Activated CD4-positive, alpha-beta T cell treated with anti-CD3 and anti-CD28 coated beads for 24 hours (primary cell): ENCODE data around the gene IL13RA2.

Source experiments
- DNase-seq, 2 donors: peaks; one replicate each; pipeline ENCODE4 v3.0.0-alpha.2; 2020; ENCODE audit warnings: low read depth in 2 of 2

IL13RA2 gene

GRCh38 chrX:114985967-114986592 is 31.3 kb downstream of the IL13RA2 start:
- no peak for DNase-seq

- DNase-seq, result no peak
These were observed 41.1 kb downstream of the IL13RA2 start for GRCh38 chrX:114976292-114976691.

- no peak for DNase-seq
These were observed 44.4 kb downstream of the IL13RA2 start for GRCh38 chrX:114973013-114973412.

DNA sequence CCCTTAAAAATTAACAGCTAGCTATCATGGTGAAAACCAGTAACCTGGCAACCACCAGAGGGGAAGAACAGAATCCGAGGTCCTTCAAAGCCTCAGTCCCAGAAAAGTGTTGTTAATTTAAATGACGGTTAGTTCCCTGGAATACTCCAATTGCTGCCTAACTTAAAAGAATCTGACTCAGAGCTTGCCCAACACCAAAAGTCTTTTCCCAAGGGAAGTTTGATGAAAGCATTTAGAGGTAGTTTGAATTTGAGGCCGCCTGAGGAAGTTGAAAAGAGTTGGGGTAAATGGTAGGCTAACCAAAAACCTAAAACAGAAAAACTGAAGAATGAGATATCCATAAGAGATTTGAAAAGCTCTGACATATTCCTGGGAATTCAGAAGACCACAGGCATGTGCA is 46.6 kb downstream of the IL13RA2 start:
- no peak for DNase-seq

- DNase-seq, result no peak
These were observed 53.0 kb downstream of the IL13RA2 start for GRCh38 chrX:114964374-114964773.

DNA sequence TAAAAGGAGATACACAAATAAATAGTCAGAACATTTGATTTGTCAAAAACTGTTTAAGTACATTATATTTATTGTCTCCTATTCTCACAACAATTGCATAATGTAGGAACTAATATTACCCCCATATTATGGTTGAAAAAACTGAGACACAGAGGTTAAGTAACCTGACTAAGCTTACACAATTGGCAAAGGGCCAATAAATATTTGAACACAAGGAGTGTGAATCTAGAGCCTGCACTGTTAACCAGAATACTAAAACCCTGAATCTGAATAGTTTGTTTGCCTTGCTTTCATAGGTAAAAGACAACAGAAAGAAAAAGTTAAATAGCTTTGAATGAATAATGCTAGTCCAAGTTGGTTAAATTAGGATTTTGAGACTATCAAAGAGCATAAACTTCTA is 55.2 kb downstream of the IL13RA2 start:
- no peak for DNase-seq

DNA sequence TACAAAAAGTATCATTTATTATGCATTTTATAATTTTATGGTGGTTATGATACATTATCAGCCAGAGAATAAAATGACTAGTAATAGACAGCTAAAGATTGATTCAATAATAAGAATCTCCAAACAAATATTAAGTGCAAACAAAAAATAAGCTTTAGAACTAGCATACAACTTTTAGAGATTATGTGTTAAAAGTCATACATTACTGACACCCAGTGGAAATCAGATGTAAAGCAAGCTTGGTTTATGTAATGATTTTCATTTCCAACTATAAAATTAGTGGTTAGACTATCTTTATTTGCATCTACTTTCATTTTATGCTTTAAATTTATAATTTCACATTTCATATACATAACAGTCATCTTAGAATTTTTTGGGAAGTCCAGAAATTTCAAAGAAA is 57.7 kb downstream of the IL13RA2 start:
- no peak for DNase-seq
